NCI-H524 (cell line): ENCODE measurements around the gene DISP3.

ENCODE experiments used
- DNase-seq, 2 experiments: peaks; one replicate each; lab custom pipeline; 2025; lab: John Stamatoyannopoulos, UW

DISP3 gene

DNA sequence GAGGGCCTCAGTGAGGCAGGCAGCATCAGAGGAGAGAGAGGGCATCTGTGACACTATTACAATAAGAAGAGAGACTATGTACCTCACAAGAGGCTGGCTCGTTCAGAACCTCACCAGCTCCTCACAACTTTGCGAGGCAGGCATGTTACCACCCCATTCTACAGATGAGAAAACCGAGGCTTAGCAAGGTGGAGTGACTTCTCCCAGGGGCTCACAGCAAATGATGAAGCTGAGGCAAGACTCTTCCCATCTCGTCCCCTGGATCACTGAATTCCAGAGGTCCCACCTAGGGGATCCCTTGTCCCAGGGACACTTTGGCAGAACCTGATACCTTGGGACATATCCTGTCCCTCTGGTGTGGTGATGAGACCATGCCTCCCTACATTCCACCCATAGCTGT is 64.4 kb downstream of the DISP3 start:
- DNase-seq = no peak

GRCh38 chr1:11543796-11544195 is 64.8 kb downstream of the DISP3 start:
- DNase-seq = no peak

DNA sequence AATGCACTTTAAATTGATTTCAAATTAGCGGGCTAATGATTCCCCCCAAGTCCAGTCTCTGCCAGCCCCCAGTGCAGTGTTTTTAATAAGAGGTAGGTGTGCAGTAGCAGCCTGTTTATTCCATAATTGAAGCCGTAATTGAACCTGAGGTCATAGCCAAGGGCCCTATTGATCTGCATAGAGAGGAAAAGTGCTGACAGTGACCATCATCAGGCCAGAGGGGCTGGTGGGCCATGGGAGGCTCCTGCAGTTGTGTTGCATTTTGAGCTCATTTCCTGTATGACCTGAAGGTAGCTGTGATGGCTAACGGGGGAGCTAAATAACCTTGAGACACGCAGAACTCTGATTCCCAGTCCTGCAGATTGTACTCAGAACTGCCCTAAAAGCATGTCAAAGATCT is 67.5 kb downstream of the DISP3 start:
- DNase-seq = no peak

DNA sequence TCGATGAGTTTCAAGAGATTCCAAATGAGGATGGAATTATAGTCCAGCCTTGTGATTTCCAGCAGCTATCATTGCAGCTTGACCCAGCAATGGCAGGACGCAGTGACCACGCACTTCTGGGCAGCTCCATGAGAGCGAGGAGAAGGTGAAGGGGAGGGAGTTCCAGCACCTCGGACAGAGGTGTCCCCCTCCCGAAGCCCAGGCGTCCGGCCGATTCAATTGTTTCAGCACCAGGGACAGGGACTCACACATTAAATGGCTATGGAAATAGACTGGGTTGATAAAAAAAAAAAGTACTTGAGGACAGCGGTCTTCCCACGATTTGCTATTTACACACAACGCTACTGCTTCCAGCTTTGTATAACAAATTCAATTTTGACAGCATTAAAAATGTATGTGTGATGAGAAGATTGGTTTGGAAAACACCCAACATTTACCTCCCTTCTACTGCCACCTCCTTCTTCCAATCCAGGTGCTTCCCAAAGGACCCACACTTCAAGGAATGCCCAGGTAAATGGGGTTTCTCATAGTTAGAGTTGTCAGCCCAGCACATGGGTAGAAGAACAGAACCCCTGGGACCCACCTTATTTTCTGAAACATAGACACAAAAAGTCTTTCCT is 71.8 kb downstream of the DISP3 start:
- no peak for DNase-seq

- DNase-seq = no peak
Observed at GRCh38 chr1:11558276-11558675, 79.3 kb downstream of the DISP3 start.

DNA sequence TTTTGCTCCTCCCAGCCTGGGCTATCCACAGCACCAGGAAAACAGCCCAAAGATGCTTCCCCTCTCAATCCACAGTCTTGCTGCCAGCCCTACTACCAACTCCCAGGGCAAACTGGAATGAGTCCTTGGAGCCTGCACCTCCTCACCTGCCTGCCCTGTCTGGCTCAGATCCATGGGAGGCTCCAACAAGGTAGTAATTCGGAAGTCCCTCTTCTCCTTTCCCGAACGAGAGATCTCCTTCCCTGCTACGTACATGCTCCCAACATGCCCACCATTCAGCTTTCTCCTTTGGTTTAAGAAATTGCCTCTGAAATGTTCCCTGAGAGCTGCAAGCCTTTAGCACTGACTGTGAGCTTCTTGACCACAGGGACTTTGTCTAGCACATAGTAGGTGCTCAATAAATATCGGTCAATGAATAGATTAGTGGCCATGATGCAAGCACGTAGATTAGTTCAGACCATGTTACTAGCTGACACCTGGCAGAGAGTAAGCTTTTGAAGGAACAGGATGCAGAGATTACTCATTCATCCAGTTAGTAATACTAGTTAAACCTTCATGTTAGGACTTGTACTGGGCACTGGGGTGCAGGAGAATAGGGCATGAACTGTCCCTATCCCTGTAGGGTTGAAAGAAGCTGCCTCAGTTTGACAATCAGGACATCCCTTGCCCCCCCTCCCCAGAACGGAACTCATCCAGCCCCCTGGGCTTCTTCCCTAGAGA is 80.1 kb downstream of the DISP3 start:
- no peak for DNase-seq

- DNase-seq = no peak
Observed at GRCh38 chr1:11559591-11559970, 80.6 kb downstream of the DISP3 start.

DNA sequence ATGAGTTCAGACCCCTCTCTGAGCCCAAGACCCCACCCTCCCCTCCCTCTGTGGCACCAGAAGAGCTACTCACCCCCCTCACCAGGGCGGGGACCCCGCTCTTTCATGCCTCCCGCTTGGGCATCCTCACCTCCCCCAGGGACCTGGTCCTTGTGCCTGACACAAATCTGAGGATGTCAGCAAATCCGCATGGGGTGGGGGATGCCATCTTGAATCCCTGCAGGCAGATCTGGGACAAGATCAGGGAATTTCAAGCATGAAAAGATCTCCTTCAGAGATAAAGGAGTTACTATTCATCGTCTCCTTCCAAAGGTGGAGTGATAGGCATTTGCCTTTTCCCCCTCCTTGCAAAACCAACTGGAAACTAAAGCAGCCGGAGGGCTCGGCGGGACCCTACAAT is 81.1 kb downstream of the DISP3 start:
- DNase-seq = no peak

DNA sequence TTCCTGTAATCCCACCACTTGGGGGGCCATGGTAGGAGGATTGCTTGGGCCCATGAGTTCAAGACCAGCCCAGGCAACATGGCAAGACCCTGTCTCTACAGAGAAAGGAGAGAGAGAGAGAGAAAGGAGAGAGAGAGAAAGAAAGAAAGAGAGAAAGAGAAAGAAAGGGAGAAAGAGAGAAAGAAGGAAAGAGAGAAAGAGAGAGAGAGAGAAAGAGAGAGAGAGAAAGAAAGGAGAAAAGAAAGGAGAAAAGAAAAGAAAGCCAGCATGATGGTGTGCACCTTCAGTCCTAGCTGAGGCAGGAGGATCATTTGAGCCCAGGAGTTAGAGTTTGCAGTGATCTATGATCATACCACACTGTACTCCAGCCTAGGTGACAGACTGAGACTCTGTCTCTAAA is 82.8 kb downstream of the DISP3 start:
- no peak for DNase-seq

- no peak for DNase-seq
Observed at GRCh38 chr1:11562664-11563063, 83.7 kb downstream of the DISP3 start.

DNA sequence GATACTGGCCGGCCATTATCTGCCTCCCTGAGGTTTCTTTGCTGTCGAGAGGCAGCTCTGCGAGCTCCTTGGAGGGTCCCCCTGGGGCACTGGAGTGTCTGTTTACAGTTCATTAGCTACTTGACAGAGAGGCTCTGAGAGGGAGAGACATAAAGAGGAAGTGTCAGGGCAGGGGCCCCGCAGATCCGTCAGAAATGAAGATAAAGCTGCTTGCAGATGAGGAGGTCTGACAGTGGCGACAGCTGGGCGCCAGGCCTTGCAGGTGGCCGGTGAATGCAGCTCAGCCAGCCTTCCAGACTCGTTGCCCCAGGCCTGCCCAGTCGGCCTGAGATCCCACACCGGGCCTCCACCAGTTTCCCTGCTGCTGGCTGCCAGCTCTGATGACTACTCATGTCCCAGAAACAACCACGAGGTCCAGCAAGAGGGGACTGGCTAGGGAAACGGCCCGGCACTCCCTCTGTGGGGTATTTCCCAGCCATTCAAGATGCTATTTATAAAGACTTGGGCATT is 84.7 kb downstream of the DISP3 start:
- DNase-seq = peak; percentile 95 to 97

DNA sequence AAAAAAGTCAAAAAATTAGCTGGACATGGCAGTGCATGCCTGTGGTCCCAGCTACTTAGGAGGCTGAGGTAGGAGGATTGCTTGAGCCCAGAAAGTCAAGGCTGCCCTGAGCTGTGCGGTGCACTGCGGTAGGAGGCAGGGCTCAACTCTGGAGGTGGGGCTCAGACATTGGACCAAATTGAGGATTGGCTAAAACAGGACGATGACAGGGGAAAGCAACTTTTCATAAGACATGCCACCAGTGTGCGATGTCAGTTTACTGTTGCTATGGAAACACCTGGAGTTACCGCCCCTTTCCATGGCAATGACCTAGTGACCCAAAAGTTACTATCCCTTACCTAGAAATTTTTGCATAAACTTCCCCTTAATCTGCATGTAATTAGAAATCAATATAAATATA is 85.3 kb downstream of the DISP3 start:
- no peak for DNase-seq

DNA sequence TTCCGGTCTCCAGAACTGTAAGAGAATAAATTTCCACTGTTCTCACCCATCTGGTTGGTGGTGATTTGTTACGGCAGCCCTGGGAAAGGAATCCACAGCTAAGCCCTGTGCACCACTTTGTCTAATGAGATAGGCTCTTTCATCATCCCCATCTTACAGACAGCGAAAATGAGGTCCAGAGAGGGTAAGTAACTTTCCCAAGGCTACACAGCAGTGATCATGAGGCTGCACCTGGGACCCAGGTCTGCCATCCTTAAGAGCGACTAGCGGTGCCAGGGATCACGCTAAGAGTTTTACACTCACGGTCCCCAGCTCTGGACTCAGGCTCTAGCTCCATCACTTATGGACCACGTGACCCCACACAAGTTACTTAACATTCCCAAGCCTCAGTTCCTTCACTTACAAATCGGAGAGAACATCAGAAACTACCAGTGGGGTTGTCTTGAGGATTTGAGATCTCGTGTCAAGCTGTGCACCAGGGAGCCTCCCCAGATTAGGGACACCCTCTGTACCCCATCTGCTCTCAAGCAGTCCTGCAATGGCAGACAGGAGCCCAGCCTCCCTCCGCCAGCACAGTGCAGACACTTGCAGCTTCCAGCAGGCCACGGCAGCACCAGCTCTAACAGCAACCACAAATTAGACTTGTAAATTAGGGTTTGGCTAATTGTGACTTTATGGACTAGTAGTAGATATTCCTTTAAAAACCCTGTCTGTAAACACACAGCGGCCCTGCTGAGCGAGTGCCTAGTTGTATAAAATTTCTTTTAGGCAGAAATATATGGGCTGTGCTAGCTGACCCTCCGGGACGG is 87.3 kb downstream of the DISP3 start:
- DNase-seq = no peak

DNA sequence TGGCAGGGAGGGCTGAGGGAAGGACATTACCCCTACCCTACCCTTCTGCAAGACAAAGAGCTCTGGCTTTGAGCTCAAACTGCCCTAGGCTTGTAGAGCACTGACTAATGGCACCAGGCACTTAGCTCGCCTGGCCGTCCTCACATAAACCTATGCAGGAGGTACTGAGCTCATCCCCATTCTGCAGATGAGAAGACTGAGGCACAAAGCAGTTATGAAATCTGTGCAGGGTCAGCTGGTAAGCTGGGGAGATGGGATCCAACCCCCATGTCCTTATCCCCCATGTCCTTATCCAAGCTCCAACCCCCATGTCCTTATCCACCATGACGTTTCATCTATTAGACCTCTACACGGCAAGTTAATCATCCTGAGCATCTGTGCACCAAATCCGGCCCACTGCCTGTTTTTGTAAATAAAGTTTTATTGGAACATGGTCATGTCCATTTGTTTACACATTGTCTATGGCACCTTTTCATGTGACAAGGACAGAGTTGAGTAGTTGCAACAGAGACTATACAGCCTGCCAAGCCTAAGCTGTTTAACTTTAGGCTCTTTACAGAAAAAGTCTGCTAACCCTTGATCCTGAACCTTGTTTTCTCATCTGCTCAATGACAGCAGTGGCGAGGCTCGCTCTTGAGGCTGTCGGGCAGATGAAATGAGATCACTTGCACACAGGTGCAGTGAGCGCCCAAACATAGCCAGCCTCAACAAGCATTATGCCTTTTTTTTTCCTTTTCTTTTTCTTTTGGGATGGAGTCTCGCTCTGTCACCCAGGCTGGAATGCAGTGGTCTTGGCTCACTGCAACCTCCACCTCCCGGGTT is 88.5 kb downstream of the DISP3 start:
- no peak for DNase-seq

GRCh38 chr1:11568687-11569086 is 89.7 kb downstream of the DISP3 start:
- no peak for DNase-seq

- DNase-seq = no peak
Observed at GRCh38 chr1:11569551-11569950, 90.6 kb downstream of the DISP3 start.

DNA sequence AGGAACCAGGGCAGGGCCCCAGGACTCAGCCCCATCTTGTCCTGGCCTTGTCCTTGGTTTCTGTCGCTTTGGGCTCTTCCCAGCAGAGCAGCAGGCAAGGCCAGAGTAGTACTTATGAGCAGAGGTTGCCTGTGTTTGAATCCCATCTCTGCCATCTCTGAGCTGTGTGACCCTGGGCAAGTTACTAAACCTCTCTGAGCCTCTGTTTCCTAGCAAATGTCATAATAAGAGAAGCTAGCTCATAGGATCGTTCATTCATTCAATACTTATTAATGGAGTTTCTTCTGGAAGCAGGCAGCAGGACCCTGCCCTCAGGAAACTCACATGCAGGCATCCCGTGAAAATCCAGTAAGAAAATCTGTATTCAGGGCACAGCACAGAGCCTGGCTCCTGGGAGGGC is 91.0 kb downstream of the DISP3 start:
- DNase-seq = no peak

DNA sequence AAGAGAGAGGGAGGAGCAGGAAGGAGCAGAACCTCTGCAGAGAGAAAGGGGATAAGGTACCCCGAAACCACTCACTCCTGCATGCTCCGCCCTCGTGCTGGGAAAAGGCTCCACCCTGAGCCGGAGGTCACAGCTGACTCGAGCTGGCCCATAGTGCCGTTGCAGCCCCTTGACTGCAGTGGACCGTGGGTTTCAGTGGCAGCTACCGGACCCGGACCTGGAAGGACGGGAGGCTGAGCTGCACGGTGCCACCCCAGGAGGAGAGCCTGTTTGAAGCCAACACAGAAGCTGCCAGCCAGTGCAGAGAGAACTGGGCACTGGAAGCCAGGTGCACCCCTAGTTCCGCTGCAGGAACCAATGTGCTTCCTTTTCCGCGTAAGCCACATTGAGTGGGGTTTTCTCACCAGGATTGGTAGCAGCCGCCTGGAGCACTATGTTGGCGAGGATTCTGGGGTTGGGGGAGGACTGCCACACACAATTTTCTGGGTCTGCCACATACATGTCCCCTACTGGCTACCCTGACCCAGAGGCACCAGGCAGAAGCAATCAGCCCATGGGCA is 91.9 kb downstream of the DISP3 start:
- DNase-seq = no peak

DNA sequence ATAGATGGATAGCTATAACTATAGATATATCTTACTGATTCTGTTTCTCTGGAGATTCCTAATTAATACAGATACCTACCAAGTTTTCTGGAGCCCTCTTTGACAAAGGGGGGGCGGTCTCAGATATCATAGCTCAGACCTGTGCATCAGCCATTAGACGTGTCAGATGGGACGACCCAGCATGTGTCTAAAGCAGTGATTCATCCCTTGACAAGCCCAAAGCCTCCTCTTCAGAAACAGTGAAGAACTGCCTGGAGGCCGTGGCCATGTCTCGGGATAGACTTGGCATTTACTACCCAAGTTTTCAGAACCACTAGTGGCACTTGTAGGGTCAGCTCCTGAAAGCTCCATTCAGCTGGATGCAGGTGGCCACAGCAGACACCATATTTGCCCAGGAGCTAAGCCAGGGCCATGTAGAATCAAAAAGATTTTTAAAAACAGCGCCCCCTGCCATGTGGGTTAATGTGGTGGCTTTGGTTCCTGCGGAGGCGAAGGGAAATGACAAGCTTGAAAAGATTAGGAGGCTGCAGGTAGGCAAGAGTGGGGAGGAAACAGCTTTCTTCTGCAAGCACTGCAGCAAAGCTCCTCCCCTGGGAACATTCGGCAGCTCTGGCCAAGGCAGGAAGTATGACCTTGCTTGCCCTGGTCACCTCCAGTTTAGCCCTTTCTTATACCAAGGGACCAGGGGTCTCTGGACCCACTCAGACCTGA is 93.1 kb downstream of the DISP3 start:
- DNase-seq = peak in 1 of 2 experiments; percentile 14

DNA sequence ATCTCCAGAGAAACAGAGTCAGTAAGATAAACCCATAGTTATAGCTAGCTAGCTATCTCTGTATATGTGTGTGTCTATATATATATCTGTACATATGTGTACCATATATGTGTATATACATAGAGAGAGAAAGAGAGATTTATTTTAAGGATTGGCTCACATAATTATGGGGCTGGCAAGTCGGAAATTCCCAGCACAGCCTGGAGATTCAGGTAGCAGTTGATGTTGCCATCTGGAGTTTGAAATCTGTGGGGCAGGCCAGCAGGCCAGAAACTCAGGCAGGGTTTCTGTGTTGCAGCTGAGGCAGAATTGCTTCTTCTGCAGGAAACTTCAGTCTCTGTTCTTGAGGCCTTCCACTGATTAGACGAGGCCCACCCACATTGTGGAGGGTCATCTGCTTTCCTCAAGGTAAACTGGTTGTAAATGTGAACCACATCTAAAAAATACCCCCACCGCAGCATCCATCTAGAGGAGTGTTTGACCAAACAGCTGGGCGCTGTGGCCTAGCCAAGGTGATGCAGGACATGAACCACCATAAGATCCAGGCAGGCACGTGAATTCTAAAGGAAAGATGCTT is 94.2 kb downstream of the DISP3 start:
- DNase-seq = no peak

- no peak for DNase-seq
Observed at GRCh38 chr1:11575553-11575952, 96.6 kb downstream of the DISP3 start.
